ENCODE data around the gene HTT.

DNA sequence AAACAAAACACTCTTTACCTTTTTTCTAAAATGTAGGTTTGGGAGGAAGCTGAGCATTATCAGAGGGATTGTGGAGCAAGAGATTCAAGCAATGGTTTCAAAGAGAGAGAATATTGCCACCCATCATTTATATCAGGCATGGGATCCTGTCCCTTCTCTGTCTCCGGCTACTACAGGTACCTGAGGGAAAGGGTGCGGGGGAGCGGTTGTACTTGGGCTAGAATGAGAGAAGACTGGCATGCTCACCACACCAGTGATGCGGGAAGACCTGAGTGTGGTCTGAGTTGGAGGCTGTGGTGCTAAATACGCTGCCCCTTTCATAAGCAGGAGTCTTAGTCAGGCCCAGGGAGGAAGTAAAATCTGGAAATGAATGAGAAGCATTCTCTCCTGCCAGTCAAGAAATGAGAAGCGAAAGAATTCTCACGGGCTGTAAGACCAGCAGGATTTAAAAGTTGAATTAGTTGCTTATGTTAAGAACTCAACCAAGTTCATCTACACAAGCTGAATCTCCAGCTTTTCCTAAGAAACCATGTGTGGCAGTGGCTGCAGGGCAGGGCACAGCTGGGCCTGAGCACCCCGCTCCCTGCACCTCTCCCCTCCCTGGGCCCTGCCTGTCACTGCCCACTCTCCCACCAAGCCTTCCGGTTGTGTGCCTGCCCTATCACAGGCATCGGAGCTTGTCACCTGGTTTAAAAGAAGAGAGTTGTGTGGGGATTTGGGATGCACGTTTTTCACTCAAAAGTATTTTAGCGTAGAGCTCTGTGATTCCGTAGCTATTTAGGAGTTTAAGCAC, 149.7 kb downstream of the HTT start:
- TF ChIP-seq CTCF (IDR thresholded peaks at IDR 0.05), result no peak
- no peak for TF ChIP-seq POLR2A (IDR thresholded peaks at IDR 0.05)
- no peak for TF ChIP-seq POLR2AphosphoS5 (IDR thresholded peaks at IDR 0.05)
- no peak for TF ChIP-seq EP300 (IDR thresholded peaks at IDR 0.05)
